CD4-positive, alpha-beta T cell (primary cell): ENCODE measurements around the gene SPATA31A6. TPM values are rescaled to one million over a fixed set of nuclear protein-coding genes. Genes with fewer than 3 reads are reported as not detected.
"Not testable (repeated sequence)": the region's sequence is repeated elsewhere in the genome, so short reads cannot be mapped to it uniquely, and the experiment has no call there.

Experiments used
- ATAC-seq: fragments of 200-7000 bp; cut with Tn5 transposase; one replicate; pipeline ENCODE4 v1.10.0; 2022; ENCODE audit warnings: mild to moderate bottlenecking; ENCODE audit not compliant: poor library complexity
- CTCF ChIA-PET: fragments of 350-600 bp; sonication (Branson Sonifier 250); formaldehyde crosslinking; loops from one replicate; lab custom pipeline; 2021; ENCODE audit warnings: antibody characterized with exemption, inconsistent platforms; lab: Charles Lee
- POLR2A ChIA-PET: fragments of 350-600 bp; sonication (Branson Sonifier 250); formaldehyde crosslinking; loops from one replicate; lab custom pipeline; 2021; ENCODE audit warnings: antibody characterized with exemption, inconsistent platforms; lab: Charles Lee
- DNase-seq, 14 experiments: peaks; one replicate each; pipeline ENCODE4 v3.0.0-alpha.2; 2013 to 2020; ENCODE audit warnings: mixed read lengths in 2 of 14
- H3K27ac ChIP-seq, 2 donors: one replicate each; pipeline versions ENCODE4 v1.5.1 to v1.7.0; 2013; ENCODE audit warnings: low read length in 2 of 2, low read depth in 1 of 2, mild to moderate bottlenecking in 1 of 2
- H3K27me3 ChIP-seq, 2 experiments: 1 replicate in 1 of 2; 2 replicates in 1 of 2; pipeline versions ENCODE4 v1.6.1 to v1.7.0; 2013; ENCODE audit warnings: low read length in 2 of 2, control low read depth in 1 of 2, mild to moderate bottlenecking in 1 of 2, moderate library complexity in 1 of 2; ENCODE audit not compliant: insufficient read depth in 2 of 2, control insufficient read depth in 1 of 2
- H3K36me3 ChIP-seq: one replicate; pipeline ENCODE4 v1.6.1; 2013; ENCODE audit warnings: low read length, control low read depth; ENCODE audit not compliant: insufficient read depth
- H3K4me1 ChIP-seq: one replicate; pipeline ENCODE4 v1.6.1; 2013; ENCODE audit warnings: low read length, control low read depth; ENCODE audit not compliant: insufficient read depth
- H3K4me3 ChIP-seq: one replicate; pipeline ENCODE4 v1.5.1; 2013; ENCODE audit warnings: mild to moderate bottlenecking, low read length, moderate library complexity
- H3K9me3 ChIP-seq, 2 experiments: 1 replicate in 1 of 2; 2 replicates in 1 of 2; pipeline versions ENCODE4 v1.6.1 to v1.7.0; 2013; ENCODE audit warnings: low read length in 2 of 2, mild to moderate bottlenecking in 2 of 2, control low read depth in 1 of 2, moderate library complexity in 1 of 2; ENCODE audit not compliant: control insufficient read depth in 1 of 2, insufficient read depth in 1 of 2
- H3K27ac Mint-ChIP-seq: one replicate; pipeline ENCODE4 v1.8.0; 2020; ENCODE audit warnings: mixed read lengths
- H3K27me3 Mint-ChIP-seq: one replicate; pipeline ENCODE4 v1.8.0; 2021; ENCODE audit warnings: mixed read lengths
- H3K36me3 Mint-ChIP-seq: one replicate; pipeline ENCODE4 v1.8.0; 2021; ENCODE audit warnings: low read depth, mixed read lengths
- H3K4me1 Mint-ChIP-seq: one replicate; pipeline ENCODE4 v1.8.0; 2021; ENCODE audit warnings: low read depth, mixed read lengths
- H3K4me3 Mint-ChIP-seq: one replicate; pipeline ENCODE4 v1.8.0; 2020; ENCODE audit warnings: mild to moderate bottlenecking, mixed read lengths
- H3K9me3 Mint-ChIP-seq: one replicate; pipeline ENCODE4 v1.8.0; 2020; ENCODE audit warnings: mixed read lengths
- intact Hi-C, 2 experiments: fragments of 100-400 bp; cut with DNase I in 1 of 2; cut with micrococcal nuclease in 1 of 2; formaldehyde crosslinking; loops; one replicate each; pipeline versions ENCODE4 v1.15.1 to v1.9.0; 2023 to 2025; cut with DNase I, micrococcal nuclease
- total RNA-seq, 174 experiments: library from RNA in 2 of 174; stranded (reverse) in 2 of 174; gene quantifications; one replicate each; pipeline ENCODE4 v1.2.3 and lab custom pipeline; 2021 to 2026

SPATA31A6 gene
- total RNA-seq, 2 experiments from 2014 or later: not detected

DNA sequence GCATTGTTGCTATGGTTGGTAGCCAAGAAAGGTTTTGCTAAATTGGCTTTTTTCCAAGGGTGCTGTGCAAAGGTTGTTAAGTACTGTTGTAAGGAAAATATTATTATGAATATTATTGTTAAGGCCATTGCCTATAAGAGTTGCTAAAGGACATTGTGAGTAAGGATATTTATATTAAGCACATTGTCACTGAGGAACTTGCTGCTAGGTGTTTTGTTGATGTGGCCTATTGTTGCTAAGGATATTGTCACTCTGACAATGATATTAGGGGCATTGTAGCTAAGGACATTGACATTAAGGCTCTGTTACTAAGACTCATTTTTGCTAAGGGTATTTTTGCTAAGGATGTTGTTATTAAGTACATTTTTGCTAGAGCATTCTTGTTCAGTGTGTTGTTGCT is 52.6 kb downstream of the SPATA31A6 start:
- DNase-seq, H3K4me3 ChIP-seq, H3K4me1 ChIP-seq, H3K27ac ChIP-seq, intact Hi-C loops, H3K4me1 Mint-ChIP-seq, H3K27me3 Mint-ChIP-seq, H3K4me3 Mint-ChIP-seq, POLR2A ChIA-PET, H3K36me3 ChIP-seq, H3K27me3 ChIP-seq, H3K9me3 ChIP-seq, H3K9me3 Mint-ChIP-seq, H3K36me3 Mint-ChIP-seq, ATAC-seq, CTCF ChIA-PET, H3K27ac Mint-ChIP-seq: not testable (repeated sequence)

DNA sequence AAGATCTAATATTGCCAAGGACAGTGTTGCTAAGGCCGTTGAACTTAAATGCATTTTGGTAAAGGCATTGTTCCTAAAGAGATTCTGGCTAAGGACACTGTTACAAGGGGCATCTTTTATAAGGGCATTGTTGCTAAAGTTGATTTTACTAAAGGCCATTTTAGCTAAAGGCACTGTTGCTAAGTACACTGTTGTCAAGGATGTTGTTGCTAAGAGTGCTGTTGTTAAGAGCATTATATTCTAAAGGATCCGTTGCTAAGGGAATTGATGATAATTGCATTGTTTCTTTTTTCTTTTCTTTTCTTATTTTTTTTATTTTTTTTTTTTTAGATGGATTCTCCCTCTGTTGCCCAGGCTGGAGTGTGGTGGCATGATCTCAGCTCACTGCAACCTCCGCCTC is 53.9 kb downstream of the SPATA31A6 start:
- H3K9me3 Mint-ChIP-seq, H3K4me1 Mint-ChIP-seq, H3K36me3 ChIP-seq, H3K27ac Mint-ChIP-seq, ATAC-seq, H3K27me3 ChIP-seq, H3K4me1 ChIP-seq, H3K36me3 Mint-ChIP-seq, intact Hi-C loops, DNase-seq, POLR2A ChIA-PET, H3K4me3 ChIP-seq, H3K4me3 Mint-ChIP-seq, CTCF ChIA-PET, H3K9me3 ChIP-seq, H3K27ac ChIP-seq, H3K27me3 Mint-ChIP-seq: not testable (repeated sequence)

DNA sequence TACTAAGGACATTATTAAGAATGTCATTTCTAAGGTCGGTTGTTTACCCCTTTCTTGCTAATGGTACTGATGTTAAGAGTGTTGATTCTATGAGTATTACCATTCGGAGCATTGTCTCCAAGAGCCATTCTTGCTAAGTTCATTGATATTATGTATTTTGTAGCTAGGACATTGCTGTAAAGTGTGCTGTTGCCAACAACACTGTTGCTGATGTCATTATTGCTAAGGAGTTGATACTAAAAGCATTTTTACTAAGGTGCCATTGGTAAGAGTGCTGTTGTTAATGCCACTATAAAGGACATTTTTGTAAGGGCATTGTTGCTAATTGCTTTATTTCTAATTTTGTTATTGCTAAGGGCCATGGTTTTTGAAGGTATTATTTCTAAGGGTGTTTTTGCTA is 55.4 kb downstream of the SPATA31A6 start:
- H3K27me3 ChIP-seq, H3K27ac ChIP-seq, POLR2A ChIA-PET, H3K36me3 Mint-ChIP-seq, H3K36me3 ChIP-seq, ATAC-seq, CTCF ChIA-PET, intact Hi-C loops, H3K4me3 ChIP-seq, DNase-seq, H3K27me3 Mint-ChIP-seq, H3K4me1 Mint-ChIP-seq, H3K9me3 ChIP-seq, H3K4me3 Mint-ChIP-seq, H3K9me3 Mint-ChIP-seq, H3K27ac Mint-ChIP-seq, H3K4me1 ChIP-seq: not testable (repeated sequence)

Other genes starting within 250 kb of the SPATA31A6 start
- not detected for gene CNTNAP3B, start 54.2 kb upstream of the SPATA31A6 start, total RNA-seq